Testis (tissue), 3 donors: ENCODE measurements around the gene PTX3. TPM values are rescaled to one million over a fixed set of nuclear protein-coding genes. Genes with fewer than 3 reads are reported as not detected.

Source experiments
- DNase-seq: peaks from one replicate; pipeline ENCODE4 v3.0.0-alpha.2; 2019
- H3K27ac ChIP-seq, 2 donors: fragments of 200-600 bp; sonication (generic); one replicate each; pipeline ENCODE4 v1.5.1; 2019
- H3K27me3 ChIP-seq: fragments of 200-600 bp; sonication (generic); one replicate; pipeline ENCODE4 v1.5.1; 2019
- H3K36me3 ChIP-seq: fragments of 200-600 bp; sonication (generic); one replicate; pipeline ENCODE4 v1.5.1; 2017; ENCODE audit warnings: low read depth; ENCODE audit errors: missing control alignments
- H3K4me1 ChIP-seq: fragments of 200-600 bp; sonication (generic); one replicate; pipeline ENCODE4 v1.5.1; 2019
- H3K4me3 ChIP-seq, 2 donors: fragments of 200-600 bp; sonication (generic); one replicate each; pipeline ENCODE4 v1.5.1; 2017 to 2019
- H3K9me3 ChIP-seq: fragments of 200-600 bp; sonication (generic); one replicate; pipeline ENCODE4 v1.5.1; 2017
- CTCF ChIP-seq, 3 experiments: fragments of 450-650 bp in 2 of 3; fragments of 200-600 bp in 1 of 3; sonication (generic) in 1 of 3; IDR thresholded peaks; one replicate each; pipeline ENCODE4 v1.5.1; 2016 to 2019; ENCODE audit warnings: antibody characterized with exemption in 3 of 3, mild to moderate bottlenecking in 2 of 3, moderate library complexity in 1 of 3
- POLR2A ChIP-seq: fragments of 450-650 bp; IDR thresholded peaks from one replicate; pipeline ENCODE4 v1.6.1; 2017; ENCODE audit warnings: antibody characterized with exemption, mild to moderate bottlenecking, moderate library complexity
- WGBS, 2 donors: methylation state at CpG; one replicate each; pipeline ENCODE4 v1.1.5; 2018; 5-methylcytosine and 5-hydroxymethylcytosine counted together
- intact Hi-C: fragments of 100-400 bp; cut with DNase I; formaldehyde crosslinking; loops from one replicate; pipeline ENCODE4 v1.15.1; 2023; ENCODE audit warnings: low total_unique reads
- polyA plus RNA-seq: library from polyadenylated mRNA; stranded (reverse); fragments of 350-450 nt; fragmentation: Illumina TruSeq; extraction: RNeasy Lipid Tissue Mini Kit (QIAGEN cat#74804); gene quantifications from one replicate; pipeline ENCODE4 v1.2.3, GENCODE V29; 2014; ENCODE audit warnings: low read depth, low replicate concordance; ENCODE audit not compliant: insufficient read depth
- total RNA-seq, 2 donors: library from RNA; depleted of rRNA; stranded (reverse); fragments of >200 nt; gene quantifications; one replicate each; pipeline ENCODE4 v1.2.3, GENCODE V29; 2016

Gene PTX3
- total and polyA plus RNA-seq, 3 donors from 2014 or later: 0.19 to 0.95 (median 0.24) TPM

GRCh38 chr3:157429708-157430107 lies 6.9 kb upstream of the PTX3 start:
- Histone ChIP-seq H3K4me1 (no peaks in the 10 kb centered on the region), H3K27ac (no peak overlapping the region), H3K9me3 (no peaks in the 10 kb centered on the region), H3K4me3 (no peak overlapping the region), H3K36me3 (no peaks in the 10 kb centered on the region), H3K27me3 (no peaks in the 10 kb centered on the region)
- 65 to 84% methylated on average over 2 of the region's 2 CpGs for WGBS, 2 donors
- DNase-seq: no peak
- TF ChIP-seq POLR2A (no peak), CTCF (IDR thresholded peaks at IDR 0.05) (no peak)
- intact Hi-C loops: no loop called here

GRCh38 chr3:157438194-157438730 lies 1.6 kb downstream of the PTX3 start:
- no peak overlapping the region for H3K27ac ChIP-seq

GRCh38 chr3:157441102-157441624 lies 4.5 kb downstream of the PTX3 start:
- intact Hi-C loops: no loop called here
- no peak overlapping the region for H3K27ac ChIP-seq
- H3K4me3 ChIP-seq: no peak overlapping the region
- H3K27me3 ChIP-seq: no peaks in the 10 kb centered on the region
- 86 to 99% methylated on average over 2 of the region's 2 CpGs for WGBS, 2 donors
- H3K36me3 ChIP-seq: no peaks in the 10 kb centered on the region
- TF ChIP-seq POLR2A: no peak
- no peak for TF ChIP-seq CTCF (IDR thresholded peaks at IDR 0.05)
- H3K4me1 ChIP-seq: peaks cover 13% of the 10 kb centered on the region
- no peaks in the 10 kb centered on the region for H3K9me3 ChIP-seq
- DNase-seq: no peak

More at GRCh38 chr3:157438194-157438730, 1.6 kb downstream of the PTX3 start:
- Histone ChIP-seq H3K27me3 (no peaks in the 10 kb centered on the region), H3K36me3 (no peaks in the 10 kb centered on the region), H3K4me1 (peaks cover 13% of the 10 kb centered on the region), H3K4me3 (peak overlapping the region; percentile 47 to 55), H3K9me3 (no peaks in the 10 kb centered on the region)
- intact Hi-C loops: no loop called here
- DNase-seq: no peak
- TF ChIP-seq POLR2A (no peak), CTCF (IDR thresholded peaks at IDR 0.05) (no peak)
- 5 to 6% methylated on average over 22 of the region's 22 CpGs for WGBS, 2 donors

GRCh38 chr3:157442729-157443128 lies 6.1 kb downstream of the PTX3 start:
- intact Hi-C loops: no loop called here
- Histone ChIP-seq H3K27ac (no peak overlapping the region), H3K9me3 (no peaks in the 10 kb centered on the region), H3K36me3 (no peaks in the 10 kb centered on the region), H3K4me1 (peaks cover 8% of the 10 kb centered on the region), H3K27me3 (no peaks in the 10 kb centered on the region), H3K4me3 (no peak overlapping the region)
- no peak for DNase-seq
- WGBS, 2 donors: 59% methylated on average over 2 of the region's 2 CpGs
- TF ChIP-seq POLR2A: no peak
- TF ChIP-seq CTCF (IDR thresholded peaks at IDR 0.05): no peak
